Embryonic facial prominence (tissue), 1 donor: ENCODE measurements around the gene SUGP1.

Experiments used
- DNase-seq: peaks from one replicate; pipeline ENCODE4 v3.0.0-alpha.2; 2016; ENCODE audit errors: extremely low spot score

The SUGP1 gene

GRCh38 chr19:19227217-19227616, 93.1 kb downstream of the SUGP1 start:
- DNase-seq: no peak

- no peak for DNase-seq
Observed at GRCh38 chr19:19226663-19227062, 93.6 kb downstream of the SUGP1 start.

DNA sequence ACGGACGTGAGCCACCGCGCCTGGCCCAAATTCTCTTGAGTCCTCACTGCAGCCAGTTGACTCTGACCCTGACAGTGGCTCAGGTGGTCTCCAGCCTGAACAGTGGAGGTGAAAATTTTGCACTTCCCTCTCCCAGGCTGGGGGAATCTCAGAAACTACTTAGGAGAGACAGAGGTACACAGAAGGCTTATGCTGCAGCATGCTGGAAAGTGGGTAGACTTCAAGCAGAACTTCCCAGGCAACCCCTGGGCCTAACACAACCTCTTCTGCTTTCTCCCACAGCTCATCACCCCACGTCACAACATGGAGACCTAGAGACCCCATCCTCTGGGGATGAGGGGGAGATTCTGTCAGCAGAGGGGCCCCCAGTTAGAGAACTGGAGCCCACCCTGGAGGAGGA, 94.1 kb downstream of the SUGP1 start:
- no peak for DNase-seq
